MM.1S (cell line): ENCODE measurements around the gene MAFF.

Experiments
- DNase-seq: peaks from one replicate; pipeline ENCODE4 v3.0.0-alpha.2; 2015
- H2AFZ ChIP-seq: fragments of 300-600 bp; sonication (generic); 2 replicates; pipeline ENCODE4 v1.6.0; 2016; ENCODE audit warnings: antibody characterized with exemption, low read length
- H3F3A ChIP-seq: fragments of 300-600 bp; sonication (generic); 2 replicates; pipeline ENCODE4 v1.6.1; 2016; ENCODE audit warnings: mild to moderate bottlenecking, antibody characterized with exemption, low read length, moderate library complexity, mixed read lengths; ENCODE audit not compliant: insufficient read depth
- H3K27ac ChIP-seq: fragments of 300-600 bp; sonication (generic); 2 replicates; pipeline ENCODE4 v1.5.1; 2016; ENCODE audit warnings: mild to moderate bottlenecking, low read length
- H3K27me3 ChIP-seq: fragments of 300-600 bp; sonication (generic); replicated peaks from 2 replicates; pipeline ENCODE4 v1.6.0; 2016; ENCODE audit warnings: low read length; ENCODE audit not compliant: insufficient read depth
- H3K36me3 ChIP-seq: fragments of 300-600 bp; sonication (generic); replicated peaks from 2 replicates; pipeline ENCODE4 v1.6.1; 2016; ENCODE audit warnings: mild to moderate bottlenecking, low read length, mixed read lengths; ENCODE audit not compliant: insufficient read depth
- H3K4me1 ChIP-seq: fragments of 300-600 bp; sonication (generic); 2 replicates; pipeline ENCODE4 v1.6.1; 2016; ENCODE audit warnings: low read length, mixed read lengths
- H3K4me2 ChIP-seq: fragments of 300-600 bp; sonication (generic); 2 replicates; pipeline ENCODE4 v1.6.0; 2016; ENCODE audit warnings: low read depth, low read length
- H3K4me3 ChIP-seq: fragments of 300-600 bp; sonication (generic); 2 replicates; pipeline ENCODE4 v1.5.1; 2016; ENCODE audit warnings: low read length, mixed read lengths
- H3K79me2 ChIP-seq: fragments of 300-600 bp; sonication (generic); 2 replicates; pipeline ENCODE4 v1.6.1; 2016; ENCODE audit warnings: mixed run types, low read length, mixed read lengths
- H3K9ac ChIP-seq: fragments of 300-600 bp; sonication (generic); 2 replicates; pipeline ENCODE4 v1.6.1; 2016; ENCODE audit warnings: low read length, mixed read lengths
- H3K9me2 ChIP-seq: fragments of 300-600 bp; sonication (generic); replicated peaks from 2 replicates; pipeline ENCODE4 v1.6.1; 2016; ENCODE audit warnings: mild to moderate bottlenecking, low read length, mixed read lengths; ENCODE audit not compliant: insufficient read depth
- H3K9me3 ChIP-seq: fragments of 300-600 bp; sonication (generic); replicated peaks from 2 replicates; pipeline ENCODE4 v1.6.1; 2016; ENCODE audit warnings: mild to moderate bottlenecking, low read length, mixed read lengths; ENCODE audit not compliant: insufficient read depth
- H4K20me1 ChIP-seq: fragments of 300-600 bp; sonication (generic); 2 replicates; pipeline ENCODE4 v1.6.1; 2016; ENCODE audit warnings: mild to moderate bottlenecking, low read length, moderate library complexity, mixed read lengths; ENCODE audit not compliant: insufficient read depth
- CTCF ChIP-seq: fragments of 300-600 bp; sonication (generic); IDR thresholded peaks from 2 replicates; pipeline ENCODE4 v1.5.1; 2016; ENCODE audit warnings: antibody characterized with exemption, low read length, mixed read lengths
- EZH2 ChIP-seq: fragments of 300-600 bp; sonication (generic); optimal IDR thresholded peaks from 2 replicates; pipeline ENCODE3; 2017; ENCODE audit warnings: low read depth, mild to moderate bottlenecking, antibody characterized with exemption, low read length, mixed read lengths
- EZH2phosphoT487 ChIP-seq: fragments of 300-600 bp; sonication (generic); IDR thresholded peaks from 2 replicates; pipeline ENCODE4 v1.6.1; 2018; ENCODE audit warnings: antibody characterized with exemption, low read length

The MAFF gene

DNA sequence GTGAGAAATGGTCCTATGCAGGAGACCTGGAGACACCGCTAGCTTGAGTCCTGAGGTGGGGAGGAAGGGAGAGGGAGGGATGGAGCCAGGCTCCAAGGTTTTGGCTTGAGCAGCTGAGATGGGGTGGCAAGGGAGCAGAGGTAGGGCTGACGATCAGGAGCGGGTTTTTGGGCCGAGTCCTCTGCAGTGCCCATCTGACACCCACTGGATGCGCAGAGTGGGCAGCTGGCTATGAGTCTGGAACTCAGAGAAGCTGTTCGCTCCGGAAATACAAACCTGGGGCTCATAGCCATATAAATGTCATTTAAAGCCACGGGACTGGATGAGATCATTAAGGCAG lies 453 bp upstream of the MAFF start:
- Histone ChIP-seq H3K9ac (peak overlapping the region; percentile 43; the same call in 1 of the 2 replicates), H2AFZ (peak overlapping the region; percentile 68)

DNA sequence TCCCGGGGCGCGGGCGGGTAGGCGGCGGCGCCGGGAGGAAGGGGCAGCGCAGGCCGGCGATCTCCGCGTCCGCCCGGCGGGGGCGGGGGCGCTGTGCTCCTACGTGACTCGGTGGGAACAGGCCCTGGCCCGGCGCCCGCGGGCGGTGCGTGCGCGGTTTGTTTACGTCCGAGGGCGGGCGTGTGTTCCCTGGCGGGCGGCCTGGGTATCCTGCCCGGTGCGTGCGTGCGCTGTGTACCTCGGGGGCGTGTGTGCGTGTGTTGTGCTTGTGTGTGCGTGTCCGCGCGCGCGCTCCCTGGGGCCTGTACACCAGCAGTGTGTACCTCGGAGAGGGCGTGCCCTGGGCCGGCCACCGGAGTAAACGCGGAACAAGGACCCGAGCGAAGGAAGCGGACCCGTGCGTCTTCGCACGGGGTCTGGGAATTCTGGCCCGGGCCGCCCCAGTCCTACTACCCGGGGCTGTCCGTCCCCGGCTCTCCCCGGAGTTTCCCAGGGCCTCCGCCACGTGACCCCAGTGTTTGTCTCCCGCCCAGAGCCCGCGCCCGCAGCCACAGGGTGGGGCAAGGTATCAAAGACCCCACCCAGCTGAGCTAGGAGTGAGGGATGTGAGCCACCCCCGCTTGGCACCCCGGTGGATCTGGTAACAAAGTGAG lies 769 bp downstream of the MAFF start:
- Histone ChIP-seq H3K79me2 (peaks cover 52% of the 10 kb centered on the region), H3F3A (peaks cover 15% of the 10 kb centered on the region; the same call in 1 of the 2 replicates), H3K27me3 (no peaks in the 10 kb centered on the region), H3K4me3 (peak overlapping the region; percentile 74), H3K9me3 (no peaks in the 10 kb centered on the region), H3K27ac (peak overlapping the region; percentile 77; the same call in 1 of the 2 replicates), H2AFZ (peak overlapping the region; percentile 40), H3K9ac (peak overlapping the region; percentile 86), H3K9me2 (no peaks in the 10 kb centered on the region), H4K20me1 (no peaks in the 10 kb centered on the region), H3K36me3 (no peaks in the 10 kb centered on the region), H3K4me1 (peaks cover 26% of the 10 kb centered on the region), H3K4me2 (peak overlapping the region; percentile 90)
- peak; percentile 53 for DNase-seq
- TF ChIP-seq EZH2phosphoT487 (no peak), CTCF (no peak; the same call in none of the 2 replicates), EZH2 (no peak)

More for the DNA sequence above, 453 bp upstream of the MAFF start:
- H3K9me2 ChIP-seq = no peaks in the 10 kb centered on the region
- peak overlapping the region; percentile 70 for H3K4me2 ChIP-seq
- no peaks in the 10 kb centered on the region for H4K20me1 ChIP-seq
- H3K9me3 ChIP-seq = no peaks in the 10 kb centered on the region
- no peak for DNase-seq
- H3K27me3 ChIP-seq = no peaks in the 10 kb centered on the region
- H3K4me3 ChIP-seq = peak overlapping the region; percentile 48
- peaks cover 43% of the 10 kb centered on the region for H3K79me2 ChIP-seq
- TF ChIP-seq CTCF (no peak), EZH2 (no peak), EZH2phosphoT487 (no peak)
- peaks cover 26% of the 10 kb centered on the region for H3K4me1 ChIP-seq
- no peaks in the 10 kb centered on the region for H3K36me3 ChIP-seq
- H3K27ac ChIP-seq = no peak overlapping the region
- peaks cover 15% of the 10 kb centered on the region; the same call in 1 of the 2 replicates for H3F3A ChIP-seq

DNA sequence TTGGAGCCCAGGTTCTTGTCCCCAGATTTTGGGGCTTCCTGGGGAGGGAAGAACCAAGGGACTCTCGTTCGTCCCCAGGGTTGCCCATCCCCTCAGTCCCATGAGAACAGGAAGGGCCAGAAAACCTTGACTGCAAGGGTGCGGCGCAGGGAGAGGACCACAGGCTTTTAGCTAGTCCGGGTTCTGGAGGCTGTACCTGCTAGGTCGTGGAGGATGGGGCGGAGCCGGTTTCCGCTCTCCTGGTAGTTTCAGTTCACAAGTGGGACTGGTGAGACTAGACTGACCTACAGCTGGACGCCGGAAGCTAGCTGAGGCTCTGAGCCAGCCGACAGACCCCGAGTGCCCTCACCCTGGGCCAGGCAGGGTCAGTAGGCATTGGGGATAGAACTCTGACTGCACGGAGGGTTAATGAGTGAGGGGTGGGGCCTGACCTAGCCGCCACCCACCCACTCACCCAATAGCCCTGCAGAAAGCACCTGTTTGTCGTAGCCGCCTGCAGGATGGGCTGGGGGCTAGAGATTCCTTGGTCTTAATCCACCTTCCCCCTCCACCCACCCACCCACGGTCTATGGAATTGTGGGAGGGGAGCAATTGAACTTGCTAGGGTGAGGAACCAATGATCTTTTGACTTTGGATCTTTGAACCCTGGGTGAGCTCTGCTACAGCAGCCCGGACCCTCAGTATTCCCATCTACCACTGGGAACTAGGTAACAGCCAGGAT lies 1.5 kb downstream of the MAFF start:
- peak; percentile 71 for DNase-seq
- no peaks in the 10 kb centered on the region for H4K20me1 ChIP-seq
- H3K4me1 ChIP-seq = peaks cover 26% of the 10 kb centered on the region
- H3K9ac ChIP-seq = peak overlapping the region; percentile 86
- no peaks in the 10 kb centered on the region for H3K9me2 ChIP-seq
- H3F3A ChIP-seq = peaks cover 15% of the 10 kb centered on the region; the same call in 1 of the 2 replicates
- H3K4me3 ChIP-seq = peak overlapping the region; percentile 74
- H2AFZ ChIP-seq = peak overlapping the region; percentile 40
- TF ChIP-seq CTCF = no peak
- TF ChIP-seq EZH2 = no peak
- no peak for TF ChIP-seq EZH2phosphoT487
- peaks cover 59% of the 10 kb centered on the region for H3K79me2 ChIP-seq
- H3K27ac ChIP-seq = peak overlapping the region; percentile 77; the same call in 1 of the 2 replicates
- H3K9me3 ChIP-seq = no peaks in the 10 kb centered on the region
- H3K4me2 ChIP-seq = peak overlapping the region; percentile 90
- no peaks in the 10 kb centered on the region for H3K36me3 ChIP-seq
- H3K27me3 ChIP-seq = no peaks in the 10 kb centered on the region
